IMR-90 (cell line): ENCODE data around the gene PCK2. TPM values are rescaled to one million over a fixed set of nuclear protein-coding genes. Genes with fewer than 3 reads are reported as not detected.

Source experiments
- ATAC-seq: fragments of 200-7000 bp; cut with Tn5 transposase; 2 replicates; pipeline ENCODE4 v1.9.1; 2020; ENCODE audit warnings: low read depth, mild to moderate bottlenecking, moderate library complexity
- BruUV-seq: library from RNA; stranded (reverse); fragments of 400-500 nt; replicated peaks from 2 replicates; lab custom pipeline; 2021; lab: Mats Ljungman, UMichigan
- CTCF ChIA-PET: fragments of 300-600 bp; formaldehyde crosslinking; extraction: SDS; loops from one replicate; lab custom pipeline; 2021; ENCODE audit warnings: antibody characterized with exemption; lab: Yijun Ruan, JAX
- POLR2A ChIA-PET: fragments of 300-600 bp; sonication (Branson Sonifier 250); formaldehyde crosslinking; loops from one replicate; lab custom pipeline; 2022; ENCODE audit warnings: antibody characterized with exemption; ENCODE audit not compliant: unreplicated experiment; lab: Charles Lee
- DNase-seq: peaks from one replicate; pipeline ENCODE4 v3.0.0; 2013
- H2AFZ ChIP-seq: replicated peaks from 2 replicates; pipeline ENCODE3; 2013; ENCODE audit warnings: low read length, mild to moderate bottlenecking; ENCODE audit not compliant: poor library complexity
- H2AK5ac ChIP-seq: 2 replicates; pipeline ENCODE4 v1.6.1; 2013; ENCODE audit warnings: low read depth, low read length, inconsistent platforms
- H2AK9ac ChIP-seq: replicated peaks from 2 replicates; pipeline ENCODE3; 2013; ENCODE audit warnings: mild to moderate bottlenecking, low read depth, low read length, moderate library complexity; ENCODE audit not compliant: poor library complexity
- H2BK120ac ChIP-seq: 2 replicates; pipeline ENCODE4 v1.6.1; 2013; ENCODE audit warnings: low read depth, low read length, inconsistent platforms
- H2BK15ac ChIP-seq: 3 replicates; pipeline ENCODE4 v1.6.1; 2013; ENCODE audit warnings: low read depth, low read length, inconsistent platforms
- H2BK20ac ChIP-seq: 2 replicates; pipeline ENCODE4 v1.6.1; 2013; ENCODE audit warnings: low read depth, mild to moderate bottlenecking, inconsistent platforms, low read length, moderate library complexity
- H2BK5ac ChIP-seq: 2 replicates; pipeline ENCODE4 v1.6.1; 2013; ENCODE audit warnings: mild to moderate bottlenecking, low read depth, low read length, inconsistent platforms; ENCODE audit not compliant: poor library complexity, severe bottlenecking
- H3K14ac ChIP-seq: replicated peaks from 2 replicates; pipeline ENCODE4 v1.6.1; 2013; ENCODE audit warnings: low read depth, low read length, inconsistent platforms
- H3K18ac ChIP-seq: 2 replicates; pipeline ENCODE4 v1.6.1; 2013; ENCODE audit warnings: low read depth, low read length, control low read depth
- H3K23ac ChIP-seq: 2 replicates; pipeline ENCODE4 v1.6.1; 2013; ENCODE audit warnings: low read depth, low read length, inconsistent platforms
- H3K27ac ChIP-seq: 2 replicates; pipeline ENCODE4 v1.5.1; 2013; ENCODE audit warnings: mild to moderate bottlenecking, control low read depth, low read length; ENCODE audit not compliant: insufficient read depth
- H3K27me3 ChIP-seq: 2 replicates; pipeline ENCODE4 v1.6.1; 2013; ENCODE audit warnings: low read length; ENCODE audit not compliant: control insufficient read depth, insufficient read depth
- H3K36me3 ChIP-seq: 2 replicates; pipeline ENCODE4 v1.6.1; 2013; ENCODE audit warnings: low read length, mixed read lengths; ENCODE audit not compliant: control insufficient read depth, insufficient read depth
- H3K4ac ChIP-seq: 2 replicates; pipeline ENCODE4 v1.6.1; 2013; ENCODE audit warnings: low read depth, low read length, inconsistent platforms
- H3K4me1 ChIP-seq: 2 replicates; pipeline ENCODE4 v1.6.1; 2013; ENCODE audit warnings: low read length, mixed read lengths; ENCODE audit not compliant: control insufficient read depth, insufficient read depth
- H3K4me2 ChIP-seq: 2 replicates; pipeline ENCODE4 v1.6.1; 2013; ENCODE audit warnings: low read depth, mild to moderate bottlenecking, control low read depth, low read length, moderate library complexity
- H3K4me3 ChIP-seq: 2 replicates; pipeline ENCODE4 v1.5.1; 2013; ENCODE audit warnings: low read depth, mild to moderate bottlenecking, control low read depth, low read length, moderate library complexity; ENCODE audit not compliant: insufficient read depth
- H3K56ac ChIP-seq: 2 replicates; pipeline ENCODE4 v1.6.1; 2013; ENCODE audit warnings: low read length, inconsistent platforms; ENCODE audit not compliant: insufficient read depth; ENCODE audit errors: extremely low read depth
- H3K79me1 ChIP-seq, 2 experiments: 2 replicates each; pipeline ENCODE4 v1.6.1; 2013; ENCODE audit warnings: low read length in 2 of 2, inconsistent platforms in 1 of 2, low read depth in 1 of 2
- H3K9ac ChIP-seq: 2 replicates; pipeline ENCODE4 v1.6.1; 2013; ENCODE audit warnings: low read depth, low read length, control low read depth
- H3K9me1 ChIP-seq: 2 replicates; pipeline ENCODE4 v1.6.1; 2013; ENCODE audit warnings: low read length, inconsistent platforms; ENCODE audit not compliant: insufficient read depth
- H3K9me3 ChIP-seq: 2 replicates; pipeline ENCODE4 v1.6.1; 2013; ENCODE audit warnings: low read length; ENCODE audit not compliant: control insufficient read depth, insufficient read depth
- H4K20me1 ChIP-seq: 2 replicates; pipeline ENCODE4 v1.6.1; 2013; ENCODE audit warnings: low read length, inconsistent platforms; ENCODE audit not compliant: insufficient read depth
- H4K5ac ChIP-seq: 2 replicates; pipeline ENCODE4 v1.6.1; 2013; ENCODE audit warnings: mild to moderate bottlenecking, low read depth, low read length, control low read depth
- H4K8ac ChIP-seq, 2 experiments: 2 replicates each; pipeline ENCODE4 v1.6.1; 2013; ENCODE audit warnings: low read depth in 2 of 2, low read length in 2 of 2, control low read depth in 1 of 2, inconsistent platforms in 1 of 2
- H4K91ac ChIP-seq: 2 replicates; pipeline ENCODE4 v1.6.1; 2013; ENCODE audit warnings: low read depth, low read length, inconsistent platforms; ENCODE audit not compliant: insufficient read depth
- BHLHE40 ChIP-seq: fragments of 150-350 bp; IDR thresholded peaks from 2 replicates; pipeline ENCODE4 v1.6.1; 2016; ENCODE audit warnings: mild to moderate bottlenecking, low read depth, low read length
- CEBPB ChIP-seq: IDR thresholded peaks from 2 replicates; pipeline ENCODE4 v1.6.1; 2012; ENCODE audit warnings: low read depth, low read length, improper control_type of control experiment
- CHD1 ChIP-seq: IDR thresholded peaks from 2 replicates; pipeline ENCODE4 v1.6.1; 2012; ENCODE audit warnings: low read depth, low read length, improper control_type of control experiment
- CTCF ChIP-seq: conservative IDR thresholded peaks from 2 replicates; pipeline ENCODE4 v1.5.1; 2012; ENCODE audit warnings: mild to moderate bottlenecking, low read depth, low read length, improper control_type of control experiment
- MAFK ChIP-seq: IDR thresholded peaks from 2 replicates; pipeline ENCODE4 v1.6.1; 2012; ENCODE audit warnings: low read depth, low read length, improper control_type of control experiment
- MXI1 ChIP-seq: IDR thresholded peaks from 2 replicates; pipeline ENCODE4 v1.6.1; 2012; ENCODE audit warnings: low read depth, mild to moderate bottlenecking, low read length, moderate library complexity, borderline replicate concordance
- NFE2L2 ChIP-seq: fragments of 150-350 bp; IDR thresholded peaks from 2 replicates; pipeline ENCODE4 v1.6.1; 2016; ENCODE audit warnings: low read depth, mild to moderate bottlenecking, low read length
- POLR2A ChIP-seq: IDR thresholded peaks from 2 replicates; pipeline ENCODE4 v1.6.1; 2012; ENCODE audit warnings: mild to moderate bottlenecking, low read depth, low read length
- RFX5 ChIP-seq: IDR thresholded peaks from 2 replicates; pipeline ENCODE4 v1.8.0; 2012; ENCODE audit warnings: low read depth, mild to moderate bottlenecking, low read length, moderate library complexity
- SMC3 ChIP-seq: fragments of 150-350 bp; IDR thresholded peaks from 2 replicates; pipeline ENCODE4 v1.6.1; 2016; ENCODE audit warnings: low read depth, mild to moderate bottlenecking, antibody characterized with exemption, low read length, moderate library complexity
- WGBS, 2 experiments: methylation state at CpG; one replicate each; pipeline versions ENCODE4 v1.1.5 to v1.1.7; 2013; ENCODE audit warnings: missing lambda C conversion rate in 2 of 2; ENCODE audit not compliant: insufficient read length in 1 of 2; ENCODE audit errors: extremely low coverage in 2 of 2; 5-methylcytosine and 5-hydroxymethylcytosine counted together
- dilution Hi-C: fragments of 300-500 bp; cut with HindIII; formaldehyde crosslinking; loops from one replicate; pipeline ENCODE4 v1.14.3; 2018; ENCODE audit warnings: low sequenced_read_pairs; ENCODE audit not compliant: unreplicated experiment
- in situ Hi-C: fragments of 300-500 bp; cut with MboI; formaldehyde crosslinking; loops from 3 replicates; pipeline ENCODE4 v1.14.3; 2019; ENCODE audit warnings: low sequenced_read_pairs, inconsistent platforms, mixed read lengths
- intact Hi-C: fragments of 100-400 bp; cut with micrococcal nuclease; formaldehyde crosslinking; loops from 2 replicates; pipeline ENCODE4 v1.10.0; 2022
- polyA plus RNA-seq, 3 experiments: library from polyadenylated mRNA; depleted of rRNA; stranded (reverse); fragments of >200 nt; gene quantifications; 2 replicates each; pipeline ENCODE4 v1.2.3, GENCODE V29; 2012; ENCODE audit warnings: low replicate concordance in 1 of 3
- total RNA-seq: library from RNA; depleted of rRNA; stranded (reverse); fragments of >200 nt; gene quantifications from 2 replicates; pipeline ENCODE4 v1.2.3, GENCODE V29; 2012

PCK2 gene
- total and polyA plus RNA-seq, 2 of the 4 experiments (the other 2 are of a cell fraction) = 13.4 to 29.4 TPM

- Histone ChIP-seq H3K9me3 (no peaks in the 10 kb centered on the region), H3K56ac (no peak overlapping the region), H2BK15ac (no peak overlapping the region), H2AFZ (no peak overlapping the region), H3K23ac (no peak overlapping the region), H4K20me1 (no peaks in the 10 kb centered on the region; the same call in 1 of the 2 replicates), H4K91ac (no peak overlapping the region), H3K27ac (no peak overlapping the region), H3K27me3 (peaks cover 94% of the 10 kb centered on the region), H2AK9ac (no peak overlapping the region), H3K9me1 (no peaks in the 10 kb centered on the region), H3K18ac (no peak overlapping the region), H3K4ac (no peak overlapping the region), H4K5ac (no peak overlapping the region), H2BK20ac (no peak overlapping the region), H3K9ac (no peak overlapping the region), H3K4me3 (no peak overlapping the region), H3K79me1 (no peaks in the 10 kb centered on the region), H3K4me2 (no peak overlapping the region), H2AK5ac (no peak overlapping the region), H3K14ac (no peak overlapping the region), H2BK5ac (no peak overlapping the region), H3K36me3 (no peaks in the 10 kb centered on the region), H4K8ac (no peak overlapping the region), H3K4me1 (peaks cover 2% of the 10 kb centered on the region; the same call in 1 of the 2 replicates), H2BK120ac (no peak overlapping the region)
- TF ChIP-seq CEBPB (no peak), POLR2A (no peak), MXI1 (no peak), RFX5 (no peak), MAFK (no peak), CTCF (no peak), NFE2L2 (no peak), BHLHE40 (no peak), SMC3 (no peak), CHD1 (no peak)
- no TSS peak for BruUV-seq
- CTCF ChIA-PET = interaction anchor here (1.0 to 1.8 kb wide), 5 partner anchors 11 to 28 kb away, joined by 3 to 10 read pairs (median 5); partner anchors contain the start of gene PCK2
- 80% methylated on average over 1 of the region's 6 CpGs; no CpG with 5 or more reads in 1 of the 2 experiments for WGBS, 2 experiments
- DNase-seq (no peak), ATAC-seq (no peak)
- in situ Hi-C loops (no loop called here), dilution Hi-C loops (no loop called here), intact Hi-C loops (no loop called here)
- POLR2A ChIA-PET = interaction anchor here (0.8 kb wide), 1 partner anchor 28 kb away, joined by 3 read pairs; no protein-coding TSS in a partner anchor
Measured at GRCh38 chr14:24080142-24080530, 14.0 kb upstream of the PCK2 start.
